ENCODE results near the gene GALNT2.

The GALNT2 gene

GRCh38 chr1:230149751-230150584, 82.9 kb downstream of the GALNT2 start:
- no peak for DNase-seq

- DNase-seq, result no peak
Measured at GRCh38 chr1:230150615-230151014, 83.6 kb downstream of the GALNT2 start.

GRCh38 chr1:230151924-230152468, 85.0 kb downstream of the GALNT2 start:
- DNase-seq, result no peak

GRCh38 chr1:230152999-230153398, 86.0 kb downstream of the GALNT2 start:
- no peak for DNase-seq

GRCh38 chr1:230153641-230154296, 86.7 kb downstream of the GALNT2 start:
- no peak for DNase-seq

- no peak for DNase-seq
Measured at GRCh38 chr1:230155021-230155420, 88.0 kb downstream of the GALNT2 start.

- no peak for DNase-seq
Measured at GRCh38 chr1:230156068-230156467, 89.0 kb downstream of the GALNT2 start.

- no peak for DNase-seq
Measured at GRCh38 chr1:230156536-230156935, 89.5 kb downstream of the GALNT2 start.

GRCh38 chr1:230157420-230158390, 90.7 kb downstream of the GALNT2 start:
- DNase-seq, result no peak

- no peak for DNase-seq
Measured at GRCh38 chr1:230158415-230159291, 91.6 kb downstream of the GALNT2 start.

- DNase-seq, result no peak
Measured at GRCh38 chr1:230159580-230159979, 92.5 kb downstream of the GALNT2 start.

GRCh38 chr1:230160957-230161771, 94.1 kb downstream of the GALNT2 start:
- DNase-seq, result peak; percentile 51

- peak; percentile 90 for DNase-seq
Measured at GRCh38 chr1:230163205-230163604, 96.2 kb downstream of the GALNT2 start.

- no peak for DNase-seq
Measured at GRCh38 chr1:230163719-230164118, 96.7 kb downstream of the GALNT2 start.

- no peak for DNase-seq
Measured at GRCh38 chr1:230165536-230165935, 98.5 kb downstream of the GALNT2 start.

GRCh38 chr1:230166366-230167132, 99.5 kb downstream of the GALNT2 start:
- DNase-seq, result no peak

GRCh38 chr1:230167419-230167852, 100.4 kb downstream of the GALNT2 start:
- DNase-seq, result peak; percentile 54

- DNase-seq, result no peak
Measured at GRCh38 chr1:230169454-230170152, 102.6 kb downstream of the GALNT2 start.

- DNase-seq, result no peak
Measured at GRCh38 chr1:230170153-230170547, 103.1 kb downstream of the GALNT2 start.
